Right cardiac atrium (tissue), 5 donors: ENCODE measurements around the gene TNFSF9. TPM values are rescaled to one million over a fixed set of nuclear protein-coding genes. Genes with fewer than 3 reads are reported as not detected.
A peak's percentile ranks its signal among the peaks of the same experiment; 100 is the strongest.

Source experiments
- ATAC-seq, 2 donors: fragments of 200-7000 bp; cut with Tn5 transposase; one replicate each; pipeline versions ENCODE4 v1.8.0 to v1.9.1; 2020; ENCODE audit warnings: moderate library complexity in 2 of 2, mild to moderate bottlenecking in 1 of 2
- DNase-seq, 3 donors: peaks; one replicate each; pipeline ENCODE4 v3.0.0-alpha.2; 2020
- H3K27ac ChIP-seq: one replicate; pipeline ENCODE4 v1.5.1; 2013; ENCODE audit warnings: mild to moderate bottlenecking, low read length, control low read depth, moderate library complexity
- H3K27me3 ChIP-seq: one replicate; pipeline ENCODE4 v1.6.1; 2013; ENCODE audit not compliant: control insufficient read depth, insufficient read depth
- H3K4me1 ChIP-seq: one replicate; pipeline ENCODE4 v1.6.1; 2013; ENCODE audit warnings: low read length; ENCODE audit not compliant: control insufficient read depth, insufficient read depth
- H3K4me3 ChIP-seq: one replicate; pipeline ENCODE4 v1.5.1; 2013; ENCODE audit warnings: low read length, control low read depth
- H3K9me3 ChIP-seq: one replicate; pipeline ENCODE4 v1.6.1; 2013; ENCODE audit warnings: low read length; ENCODE audit not compliant: control insufficient read depth
- WGBS: extraction: QIAGEN DNeasy Blood & Tissue Kit; methylation state at CpG from one replicate; pipeline ENCODE4 v1.1.7; 2013; 5-methylcytosine and 5-hydroxymethylcytosine counted together
- intact Hi-C, 4 donors: fragments of 100-400 bp; cut with DNase I; formaldehyde crosslinking; loops; one replicate each; pipeline versions ENCODE4 v1.11.0 to v1.14.0; 2022 to 2023
- polyA plus RNA-seq: library from polyadenylated mRNA; stranded (reverse); fragments of 200-250 nt; gene quantifications from one replicate; pipeline ENCODE4 v1.2.3, GENCODE V29; 2013
- total RNA-seq, 4 donors: library from RNA; stranded (reverse); fragmentation: NEBNext Ultra II Directional; extraction: Animal tissue kit (Norgen Biotek cat#: 25700); gene quantifications; one replicate each; pipeline ENCODE4 v1.2.1, GENCODE V29; 2021
- donor health status: healthy with polysubstance abuse.
- donor health status: DM: no; HTN: yes; CAD: no.
- donor health status: DM: no; HTN: no; CAD: no.
- donor health status: DM: no; HTN: yes; CAD: no; lungs with severe emphysema.
- donor health status: DM: yes; HTN: yes; CAD: no.

The TNFSF9 gene
- total and polyA plus RNA-seq, 5 donors, result 0.14 to 0.91 (median 0.20) TPM

DNA sequence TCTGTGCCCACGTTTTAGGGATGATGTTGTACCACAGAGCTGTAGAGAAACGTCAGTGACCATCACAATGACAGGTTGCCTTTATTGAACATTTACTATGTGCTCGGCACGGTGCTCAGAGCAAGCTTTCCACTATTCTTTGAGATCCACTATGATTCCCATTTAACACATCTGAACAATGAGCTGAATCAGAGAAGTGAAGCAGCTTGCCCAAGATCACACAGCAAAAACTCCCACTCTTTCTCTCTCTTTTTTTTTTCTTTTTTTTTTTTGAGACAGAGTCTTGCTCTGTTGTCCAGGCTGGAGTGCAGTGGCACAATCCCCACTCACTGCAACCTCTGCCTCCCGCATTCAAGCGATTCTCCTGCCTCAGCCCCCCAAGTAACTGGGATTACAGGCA lies 8.1 kb upstream of the TNFSF9 start:
- intact Hi-C loops, result no loop called here
- no peak for DNase-seq
- Histone ChIP-seq H3K9me3 (no peaks in the 10 kb centered on the region), H3K4me3 (no peak overlapping the region), H3K27me3 (no peaks in the 10 kb centered on the region), H3K4me1 (no peaks in the 10 kb centered on the region), H3K27ac (no peak overlapping the region)
- no peak for ATAC-seq
- 81% methylated on average over 6 of the region's 6 CpGs for WGBS

DNA sequence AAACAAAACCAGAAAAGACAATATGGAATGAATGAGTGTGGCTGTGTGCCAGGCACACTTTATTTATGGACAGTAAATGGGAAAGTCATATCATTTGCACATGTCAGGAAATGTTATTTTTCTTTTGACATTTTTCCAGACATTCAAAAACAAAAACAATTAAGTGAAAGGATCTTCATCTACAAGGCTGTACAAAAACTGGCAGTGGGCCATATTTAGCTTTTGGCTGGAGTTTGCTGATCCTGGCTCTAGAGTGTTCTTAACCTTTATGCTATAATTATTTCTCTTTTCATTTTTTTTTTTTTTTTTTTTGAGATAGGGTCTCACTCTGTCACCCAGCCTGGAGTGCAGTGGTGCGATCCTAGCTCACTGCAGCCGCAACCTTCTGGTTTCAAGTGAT lies 6.5 kb upstream of the TNFSF9 start:
- ATAC-seq, result no peak
- intact Hi-C loops, result no loop called here
- Histone ChIP-seq H3K4me3 (no peak overlapping the region), H3K4me1 (no peaks in the 10 kb centered on the region), H3K27ac (no peak overlapping the region), H3K27me3 (no peaks in the 10 kb centered on the region), H3K9me3 (no peaks in the 10 kb centered on the region)
- DNase-seq, result no peak
- 48% methylated on average over 2 of the region's 2 CpGs for WGBS

DNA sequence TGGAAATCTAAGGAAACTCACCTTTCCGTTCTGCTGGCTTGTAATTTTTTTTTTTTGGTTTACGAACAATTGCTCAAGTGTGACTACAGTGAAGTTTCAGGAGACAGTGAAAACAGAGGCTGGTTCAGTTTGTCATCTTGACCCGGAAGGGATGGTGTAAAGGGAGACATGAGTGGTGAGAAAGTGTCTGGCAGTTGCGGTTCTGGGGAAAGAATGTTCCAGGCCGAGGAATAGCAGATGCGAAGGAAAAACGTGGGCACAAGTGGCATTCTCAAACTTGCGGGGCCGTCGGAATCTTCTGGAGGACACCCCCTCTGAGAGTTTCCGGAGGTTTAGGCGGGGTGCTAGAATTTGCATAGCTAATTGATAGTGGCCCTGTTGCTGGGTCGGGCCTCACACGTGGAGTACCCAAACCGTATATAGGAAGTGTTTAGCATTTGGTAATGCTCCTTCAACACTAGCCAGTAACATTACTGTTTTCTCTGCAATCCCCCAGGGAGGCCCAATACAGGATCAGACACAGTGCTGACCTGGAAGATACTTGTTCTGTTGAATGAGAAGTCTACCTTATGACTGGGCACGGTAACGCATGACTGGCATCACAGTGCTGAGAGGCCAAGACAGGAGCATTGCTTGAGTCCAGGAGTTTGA lies 2.8 kb upstream of the TNFSF9 start:
- 62% methylated on average over 17 of the region's 17 CpGs for WGBS
- Histone ChIP-seq H3K4me1 (peaks cover 2% of the 10 kb centered on the region), H3K27ac (no peak overlapping the region), H3K27me3 (no peaks in the 10 kb centered on the region), H3K4me3 (no peak overlapping the region), H3K9me3 (no peaks in the 10 kb centered on the region)
- no peak for DNase-seq
- no peak for ATAC-seq
- intact Hi-C loops, result no loop called here

DNA sequence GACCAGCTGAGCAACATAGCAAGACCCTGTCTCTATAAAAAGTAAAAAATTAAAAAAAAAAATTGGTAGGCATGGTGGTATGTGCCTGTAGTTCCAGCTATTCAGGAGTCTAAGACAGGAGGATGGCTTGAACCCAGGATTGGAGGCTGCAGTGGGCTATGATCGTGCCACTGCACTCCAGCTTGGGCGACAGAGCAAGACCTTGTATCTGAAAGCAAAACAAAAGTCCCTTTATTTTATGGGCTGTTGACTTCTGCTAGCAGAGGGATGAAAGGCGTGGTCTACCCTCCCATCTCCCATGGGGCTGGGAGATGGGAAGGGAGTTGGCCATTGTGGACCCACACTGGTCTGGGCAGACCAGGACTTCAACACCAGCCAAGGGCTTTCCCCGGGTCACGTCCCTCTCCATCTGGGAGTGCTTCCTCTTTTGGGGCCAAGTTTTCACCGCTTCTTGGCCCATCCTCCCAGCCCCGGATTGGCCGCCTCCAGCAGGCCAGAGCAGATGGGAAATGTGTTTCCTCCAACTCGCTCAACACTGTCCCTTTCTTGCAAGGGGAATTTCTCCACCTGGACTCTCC lies 2.2 kb upstream of the TNFSF9 start:
- Histone ChIP-seq H3K27ac (no peak overlapping the region), H3K9me3 (no peaks in the 10 kb centered on the region), H3K4me1 (peaks cover 2% of the 10 kb centered on the region), H3K4me3 (no peak overlapping the region), H3K27me3 (no peaks in the 10 kb centered on the region)
- intact Hi-C loops, result no loop called here
- ATAC-seq, result peak; percentile 48 to 53
- DNase-seq, result peak; percentile 64 to 83 (median 80)
- WGBS, result 18% methylated on average over 9 of the region's 9 CpGs

DNA sequence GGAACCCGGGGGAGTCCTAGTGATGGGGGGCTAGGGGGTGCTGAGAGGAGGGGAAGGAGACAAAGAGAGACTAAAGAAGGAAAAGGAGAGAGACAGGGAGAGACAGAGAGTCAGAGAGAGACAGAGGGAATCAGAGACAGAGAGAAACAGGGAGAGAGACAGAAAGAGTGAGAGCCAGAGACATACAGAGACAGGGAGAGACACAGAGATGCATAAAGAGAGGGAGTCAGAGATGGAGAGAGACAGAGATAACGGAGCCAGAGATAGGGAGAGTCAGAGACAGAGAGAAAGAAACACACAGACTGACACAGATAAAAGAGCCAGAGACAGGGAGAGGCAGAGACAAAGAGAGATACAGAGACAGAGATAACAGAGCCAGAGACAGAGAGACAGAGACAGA lies 1.5 kb upstream of the TNFSF9 start:
- intact Hi-C loops, result no loop called here
- Histone ChIP-seq H3K9me3 (no peaks in the 10 kb centered on the region), H3K4me1 (peaks cover 2% of the 10 kb centered on the region), H3K27ac (no peak overlapping the region), H3K27me3 (no peaks in the 10 kb centered on the region), H3K4me3 (no peak overlapping the region)
- DNase-seq (no peak), ATAC-seq (no peak)
- 46% methylated on average over 2 of the region's 2 CpGs for WGBS

DNA sequence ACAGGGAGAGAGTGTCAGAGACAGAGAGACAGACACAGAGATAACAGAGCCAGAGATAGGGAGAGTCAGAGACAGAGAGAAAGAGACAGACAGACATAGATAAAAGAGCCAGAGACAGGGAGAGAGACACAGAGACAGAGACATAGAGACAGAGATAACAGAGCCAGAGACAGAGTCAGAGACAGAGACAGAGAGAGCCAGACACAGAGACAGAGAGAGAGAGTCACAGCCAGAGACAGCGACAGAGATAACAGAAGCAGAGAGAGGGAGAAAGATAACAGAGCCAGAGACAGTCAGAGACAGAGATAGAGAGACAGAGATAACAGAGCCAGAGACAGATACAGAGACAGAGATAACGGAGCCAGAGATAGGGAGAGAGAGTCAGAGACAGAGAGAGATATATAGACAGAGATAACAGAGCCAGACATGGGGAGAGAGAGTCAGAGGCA lies 865 bp upstream of the TNFSF9 start:
- WGBS, result 55% methylated on average over 2 of the region's 2 CpGs
- ATAC-seq (no peak), DNase-seq (no peak)
- peak overlapping the region; percentile 69 for H3K4me3 ChIP-seq
- peaks cover 2% of the 10 kb centered on the region for H3K4me1 ChIP-seq
- intact Hi-C loops, result no loop called here
- no peak overlapping the region for H3K27ac ChIP-seq
- no peaks in the 10 kb centered on the region for H3K27me3 ChIP-seq
- H3K9me3 ChIP-seq, result no peaks in the 10 kb centered on the region

DNA sequence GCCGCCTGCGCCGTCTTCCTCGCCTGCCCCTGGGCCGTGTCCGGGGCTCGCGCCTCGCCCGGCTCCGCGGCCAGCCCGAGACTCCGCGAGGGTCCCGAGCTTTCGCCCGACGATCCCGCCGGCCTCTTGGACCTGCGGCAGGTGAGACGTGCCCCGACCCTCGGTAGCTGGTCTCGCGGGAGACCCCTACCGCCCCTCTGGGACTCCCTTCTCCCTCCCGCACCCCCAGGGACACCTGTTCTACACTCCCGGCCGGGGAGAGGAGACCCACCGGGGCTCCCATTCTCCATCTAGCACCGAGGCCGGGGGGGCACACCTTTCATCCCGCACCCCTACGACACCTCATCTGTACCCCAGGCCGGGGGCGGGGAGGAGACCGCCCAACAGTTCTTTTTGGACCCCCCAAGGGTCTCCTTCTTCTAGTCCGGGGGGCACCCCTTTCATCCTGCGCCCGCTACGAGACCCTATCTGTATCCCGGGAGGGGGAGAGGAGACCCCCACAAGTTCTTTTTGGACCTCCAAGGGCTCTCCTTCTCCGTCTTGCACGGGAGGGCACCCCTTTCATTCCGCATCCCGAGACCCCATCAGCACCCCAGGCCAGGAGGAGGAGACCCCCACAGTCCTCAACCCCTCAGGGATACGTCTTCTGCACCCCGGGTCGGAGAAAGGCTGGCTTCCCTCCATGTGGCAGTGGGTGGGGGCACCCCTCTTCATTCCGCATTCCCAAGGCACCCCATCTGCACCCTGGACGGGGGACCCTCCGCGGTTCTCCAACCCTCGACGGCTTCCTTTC lies 533 bp downstream of the TNFSF9 start:
- ATAC-seq (peak in 1 of 2 donors; percentile 3), DNase-seq (peak in 2 of 3 donors; percentile 18 to 56)
- Histone ChIP-seq H3K27ac (no peak overlapping the region), H3K9me3 (no peaks in the 10 kb centered on the region), H3K4me3 (peak overlapping the region; percentile 69), H3K4me1 (peaks cover 2% of the 10 kb centered on the region), H3K27me3 (no peaks in the 10 kb centered on the region)
- intact Hi-C loops, result no loop called here
- 9% methylated on average over 57 of the region's 57 CpGs for WGBS

DNA sequence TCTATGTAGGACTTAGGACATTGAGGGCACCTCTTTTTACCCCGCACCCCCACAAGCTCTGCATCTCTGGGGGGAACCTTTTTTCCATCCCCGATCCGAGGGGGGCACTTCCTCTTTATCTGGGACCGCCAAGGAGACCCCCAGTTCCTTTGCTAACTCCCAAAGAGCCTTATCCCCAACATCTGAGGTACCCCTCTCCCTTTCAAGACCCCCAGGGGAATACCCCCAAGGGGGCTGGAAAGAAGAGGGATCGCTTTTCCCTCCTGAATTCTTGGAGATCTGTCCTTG lies 1.1 kb downstream of the TNFSF9 start:
- intact Hi-C loops, result no loop called here
- Histone ChIP-seq H3K9me3 (no peaks in the 10 kb centered on the region), H3K27me3 (no peaks in the 10 kb centered on the region), H3K27ac (no peak overlapping the region), H3K4me1 (peaks cover 2% of the 10 kb centered on the region), H3K4me3 (no peak overlapping the region)
- WGBS, result 37% methylated on average over 5 of the region's 5 CpGs
- ATAC-seq (no peak), DNase-seq (no peak)

DNA sequence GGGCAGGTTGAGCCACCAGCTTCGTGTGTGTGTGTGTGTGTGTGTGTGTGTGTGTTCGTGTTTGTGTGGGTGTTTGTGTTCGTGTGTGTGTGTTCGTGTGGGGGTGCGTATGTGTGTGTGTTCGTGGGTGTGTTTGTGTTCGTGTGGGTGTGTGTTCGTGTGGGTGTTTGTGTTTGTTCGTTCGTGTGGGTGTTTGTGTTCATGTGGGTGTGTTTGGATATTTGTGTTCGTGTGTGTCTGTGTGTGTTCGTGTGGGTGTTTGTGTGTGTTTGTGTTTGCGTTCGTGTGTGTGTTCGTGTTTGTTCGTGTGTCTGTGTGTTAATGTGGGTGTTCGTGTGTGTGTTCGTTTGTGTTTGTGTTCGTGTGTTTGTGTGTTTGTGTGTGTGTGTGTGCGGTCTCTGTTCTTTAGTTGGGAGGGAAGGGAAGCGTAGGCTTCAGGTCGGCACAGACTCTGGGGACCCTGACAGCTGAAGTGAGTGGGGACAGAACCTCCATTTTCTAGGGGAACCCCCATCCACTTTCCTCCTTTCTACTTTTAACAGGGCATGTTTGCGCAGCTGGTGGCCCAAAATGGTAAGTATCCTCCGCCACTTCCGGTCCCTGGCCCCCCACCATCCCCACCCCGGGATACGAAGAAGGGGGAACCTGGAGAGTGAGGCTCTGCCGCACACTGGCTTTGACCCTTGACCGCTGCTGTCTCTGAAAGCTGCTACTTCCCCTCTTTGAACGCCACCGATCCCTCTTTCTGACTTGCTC lies 1.6 kb downstream of the TNFSF9 start:
- Histone ChIP-seq H3K27me3 (no peaks in the 10 kb centered on the region), H3K4me3 (no peak overlapping the region), H3K4me1 (peaks cover 2% of the 10 kb centered on the region), H3K27ac (no peak overlapping the region), H3K9me3 (no peaks in the 10 kb centered on the region)
- no peak for ATAC-seq
- intact Hi-C loops, result no loop called here
- DNase-seq, result no peak
- WGBS, result 53% methylated on average over 31 of the region's 31 CpGs

DNA sequence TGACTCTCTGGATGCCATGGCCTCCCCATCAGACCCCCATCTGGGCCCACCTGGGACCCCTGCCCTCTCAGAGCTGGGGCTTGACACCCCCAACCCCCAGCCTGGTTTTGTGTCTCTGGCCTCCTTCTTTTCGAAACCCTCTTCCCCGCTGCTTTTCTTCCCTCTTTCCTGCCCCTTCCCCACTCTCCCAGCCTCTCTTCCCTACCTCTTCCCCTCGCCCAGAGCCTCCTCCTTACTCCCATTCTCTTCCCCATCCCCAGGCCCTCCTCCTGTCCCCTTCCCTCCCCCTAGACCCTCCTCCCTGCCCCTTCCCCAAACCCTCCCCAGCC lies 2.1 kb downstream of the TNFSF9 start:
- Histone ChIP-seq H3K4me1 (peaks cover 2% of the 10 kb centered on the region), H3K9me3 (no peaks in the 10 kb centered on the region), H3K27ac (no peak overlapping the region), H3K4me3 (no peak overlapping the region), H3K27me3 (no peaks in the 10 kb centered on the region)
- DNase-seq (no peak), ATAC-seq (no peak)
- intact Hi-C loops, result no loop called here
- 50% methylated on average over 3 of the region's 3 CpGs for WGBS
